ENCODE results near the gene CDH4.
"Not testable (repeated sequence)": the region's sequence is repeated elsewhere in the genome, so short reads cannot be mapped to it uniquely, and the experiment has no call there.

Gene CDH4

DNA sequence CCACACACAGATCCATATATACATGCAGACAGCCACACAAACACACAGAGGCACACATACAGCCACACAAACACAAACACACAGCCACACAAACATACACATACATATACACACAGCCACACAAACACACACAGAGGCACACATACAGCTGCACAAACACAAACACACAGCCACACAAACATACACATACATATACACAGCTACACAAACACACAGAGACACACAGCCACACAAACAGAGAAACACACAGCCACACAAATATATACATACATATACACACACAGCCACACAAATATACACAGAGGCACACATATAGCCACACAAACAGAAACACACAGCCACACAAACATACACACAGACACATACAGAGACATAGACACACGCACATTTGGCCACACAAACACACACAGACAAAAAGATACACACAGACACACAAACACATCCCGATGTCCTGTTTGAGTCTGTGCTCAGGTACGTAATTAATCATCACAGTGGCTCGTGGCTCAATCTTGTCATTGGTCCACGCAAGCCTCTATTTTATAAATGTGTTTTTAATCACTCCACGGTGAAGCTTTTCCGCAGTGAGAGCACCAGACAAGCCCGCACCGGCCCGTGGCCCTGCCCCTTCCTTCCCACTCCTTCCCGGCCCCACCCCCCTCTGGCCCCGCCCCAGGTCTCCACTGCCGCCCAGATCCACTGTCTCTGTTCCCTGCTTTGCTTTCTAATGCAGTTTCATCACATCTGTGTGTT is 135.3 kb downstream of the CDH4 start:
- DNase-seq (ENCODE audit: low read depth): peak; percentile 46

DNA sequence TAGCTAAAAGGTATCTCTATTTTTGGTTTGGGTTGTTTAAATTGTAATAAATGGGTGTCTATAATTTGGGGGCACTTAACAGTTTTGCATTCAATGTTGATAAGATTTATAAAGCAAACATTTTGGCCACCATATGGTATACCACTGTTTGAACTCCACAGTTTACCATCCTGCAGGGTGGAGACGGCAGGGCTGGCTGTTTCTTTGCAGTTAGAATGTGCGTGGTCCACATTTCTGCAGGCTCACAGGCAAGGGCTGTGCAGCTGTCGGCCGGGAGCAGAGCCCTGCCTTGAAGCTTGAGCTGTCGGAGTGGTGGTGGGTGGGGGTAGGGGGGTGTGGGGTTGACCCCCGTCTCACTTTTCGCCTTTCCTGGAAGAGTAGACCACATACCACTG is 135.9 kb downstream of the CDH4 start:
- DNase-seq (ENCODE audit: low read depth): no peak

DNA sequence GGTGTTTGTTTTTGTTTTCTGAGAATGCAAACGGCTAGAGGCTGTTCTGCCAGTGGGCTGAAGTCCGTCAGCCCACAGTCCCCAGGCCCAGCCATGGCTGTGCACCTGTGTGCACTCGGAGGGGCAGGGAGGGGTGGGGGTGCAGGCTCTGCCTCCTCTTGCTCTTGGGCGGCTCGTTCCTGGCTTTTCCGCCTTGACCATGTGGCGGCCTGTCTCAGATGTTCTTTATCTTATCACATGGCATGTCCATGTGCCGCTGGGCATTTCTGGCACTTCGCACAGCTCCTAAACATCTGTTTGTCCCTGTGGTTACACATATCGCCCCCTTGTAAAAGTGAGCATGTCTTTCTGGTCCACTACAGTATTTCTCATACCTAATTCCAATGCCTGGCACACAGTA is 137.0 kb downstream of the CDH4 start:
- DNase-seq (ENCODE audit: low read depth): no peak

DNA sequence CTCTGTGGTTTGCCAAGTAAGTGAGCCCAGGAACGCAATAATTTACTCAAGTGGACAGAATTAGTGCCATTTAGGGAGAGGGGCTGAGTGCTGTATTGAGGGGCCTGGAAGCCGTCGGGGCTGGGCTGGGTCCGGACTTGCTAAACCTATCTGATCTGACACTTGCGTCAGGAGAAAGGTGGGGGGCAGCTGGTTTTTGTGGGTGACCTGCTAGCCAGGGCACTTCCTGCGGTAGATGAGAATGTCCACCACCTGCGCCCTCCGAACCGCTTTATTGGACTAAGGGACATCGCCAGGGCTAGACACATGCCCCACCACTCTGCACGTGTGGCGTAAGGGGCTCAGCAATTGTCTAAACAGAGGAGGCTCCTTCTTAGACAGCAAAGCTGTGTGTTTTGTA is 139.1 kb downstream of the CDH4 start:
- DNase-seq (ENCODE audit: low read depth): no peak

DNA sequence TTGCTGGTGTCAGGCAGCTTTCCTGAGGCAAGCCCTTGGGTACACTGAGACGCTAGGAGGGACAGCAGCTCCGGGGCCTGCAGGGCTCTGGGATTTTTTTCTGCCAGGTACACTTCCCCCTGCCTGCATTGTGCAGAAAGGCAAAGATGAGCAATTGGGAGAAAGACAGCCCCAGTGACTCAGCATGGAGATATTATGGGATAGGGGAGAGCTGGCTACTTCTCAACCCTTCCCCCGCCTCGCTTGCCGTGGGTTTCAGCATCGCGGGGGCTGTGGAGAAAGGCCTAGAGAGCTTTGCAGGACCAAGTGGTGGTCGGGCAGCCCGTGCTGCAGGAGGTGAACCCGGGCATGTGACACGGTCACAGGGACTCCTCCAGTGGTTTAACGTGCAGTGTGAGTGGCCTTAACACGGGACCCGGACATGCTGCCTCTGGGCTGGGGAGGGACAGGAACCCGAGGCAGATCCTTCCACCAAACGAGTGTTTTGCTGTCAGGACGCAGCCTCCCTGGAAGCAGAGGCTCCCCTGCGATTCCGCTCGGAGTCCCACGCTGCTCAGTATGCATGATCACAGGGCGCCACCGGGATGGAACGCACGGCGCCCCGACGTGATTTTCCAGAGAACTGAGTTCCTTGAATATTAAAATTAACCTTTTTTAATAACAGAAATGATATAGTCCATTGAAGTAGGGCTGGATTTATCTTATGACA is 139.9 kb downstream of the CDH4 start:
- DNase-seq (ENCODE audit: low read depth): no peak

DNA sequence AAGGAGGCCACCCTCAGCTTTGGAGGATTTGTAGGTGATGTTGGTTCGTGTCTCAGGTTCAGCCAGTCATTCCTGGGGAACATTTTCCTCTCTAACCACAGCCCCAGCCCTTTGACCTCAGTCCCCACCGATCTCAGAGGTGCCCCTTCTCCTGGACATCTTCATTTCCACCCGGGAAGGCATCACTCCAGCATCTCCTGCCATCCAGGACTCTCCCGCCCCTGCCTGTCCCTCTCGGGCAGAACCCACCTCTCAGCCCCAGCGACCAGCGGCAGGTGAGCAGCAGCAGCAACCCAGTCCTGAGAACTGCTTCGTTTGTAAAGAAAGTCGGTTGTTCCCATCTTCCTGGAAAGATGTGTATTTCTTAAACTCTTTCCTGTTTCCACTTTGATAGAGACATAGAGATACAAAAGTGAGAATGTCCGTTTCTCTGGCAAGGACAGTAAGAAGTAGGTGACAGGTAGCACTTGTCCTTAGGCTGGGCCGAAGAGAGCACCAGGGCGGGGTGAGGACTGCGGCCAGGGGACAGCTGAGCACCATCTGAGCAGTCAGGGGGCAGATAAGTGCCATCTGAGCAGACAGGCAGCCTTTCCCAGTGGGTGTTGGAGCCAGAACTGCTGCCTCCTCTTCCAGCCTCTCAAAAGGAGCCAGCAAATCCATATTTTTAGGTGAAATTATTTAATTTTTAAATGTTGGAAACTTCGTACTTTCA is 142.2 kb downstream of the CDH4 start:
- no peak for DNase-seq (ENCODE audit: low read depth)

DNA sequence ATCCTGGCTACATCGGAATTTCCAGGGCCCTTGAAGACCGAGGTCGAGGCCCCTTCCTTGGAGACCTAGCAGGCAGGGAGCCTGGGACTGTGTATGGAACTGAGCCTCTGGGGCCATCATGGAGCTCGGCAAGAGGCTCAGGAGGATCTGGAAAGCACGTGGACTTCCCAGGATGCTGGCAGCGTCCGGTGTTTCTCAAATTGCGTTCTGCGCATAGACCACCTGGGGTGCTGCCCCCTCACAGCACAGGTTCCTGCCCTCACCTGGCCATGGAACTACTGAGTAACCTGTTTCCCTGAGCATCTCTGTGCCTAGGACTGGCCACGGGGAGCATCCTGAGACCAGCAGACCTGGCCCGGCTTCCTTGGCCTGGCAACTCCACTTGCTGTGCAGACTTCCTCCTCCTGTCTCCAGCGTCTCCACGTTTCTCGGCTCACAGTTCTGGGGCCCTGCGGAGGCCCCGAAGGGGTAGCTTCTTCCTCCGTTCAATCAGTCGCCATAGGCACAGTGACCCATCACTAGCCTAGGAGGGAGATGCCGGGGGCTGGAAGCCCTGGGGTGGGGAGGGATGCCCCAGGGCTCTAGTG is 144.3 kb downstream of the CDH4 start:
- no peak for DNase-seq (ENCODE audit: low read depth)

DNA sequence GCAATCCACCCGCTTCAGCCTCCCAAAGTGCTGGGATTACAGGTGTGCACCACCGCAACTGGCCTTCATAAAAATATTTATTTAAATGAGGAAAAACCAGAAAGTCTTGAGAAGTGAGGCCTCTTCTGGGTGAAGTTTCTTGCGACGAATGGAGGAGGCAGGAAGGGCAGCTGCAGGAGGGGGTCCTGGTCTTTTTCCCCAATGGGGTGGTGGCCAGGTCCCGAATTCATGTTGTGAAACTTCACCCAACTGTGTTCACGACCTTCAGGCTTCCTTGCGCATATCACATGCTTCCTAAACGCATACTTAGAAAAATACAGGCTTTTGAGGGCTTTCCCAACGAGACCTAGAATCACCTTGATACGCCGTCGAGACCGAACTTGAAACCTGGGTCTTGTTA is 145.1 kb downstream of the CDH4 start:
- no peak for DNase-seq (ENCODE audit: low read depth)

DNA sequence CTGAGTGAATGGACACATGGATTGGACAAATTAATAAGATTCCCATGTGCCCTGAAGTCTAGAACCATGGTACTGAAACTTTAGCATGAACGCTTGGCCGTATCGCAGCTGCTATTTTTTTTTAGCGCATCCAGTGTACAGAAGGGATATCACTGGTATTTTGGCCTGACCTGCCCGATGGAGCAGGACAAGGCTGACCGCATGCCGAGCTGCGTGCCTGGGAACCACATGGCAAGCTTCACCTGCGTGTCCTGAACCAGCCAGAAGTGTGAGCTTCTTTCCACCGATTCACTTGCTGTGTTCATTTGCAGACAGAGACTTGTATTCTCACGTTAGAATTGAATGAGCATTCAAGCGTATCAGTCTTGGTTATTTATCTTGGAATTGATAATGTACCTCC is 145.7 kb downstream of the CDH4 start:
- DNase-seq (ENCODE audit: low read depth): no peak

DNA sequence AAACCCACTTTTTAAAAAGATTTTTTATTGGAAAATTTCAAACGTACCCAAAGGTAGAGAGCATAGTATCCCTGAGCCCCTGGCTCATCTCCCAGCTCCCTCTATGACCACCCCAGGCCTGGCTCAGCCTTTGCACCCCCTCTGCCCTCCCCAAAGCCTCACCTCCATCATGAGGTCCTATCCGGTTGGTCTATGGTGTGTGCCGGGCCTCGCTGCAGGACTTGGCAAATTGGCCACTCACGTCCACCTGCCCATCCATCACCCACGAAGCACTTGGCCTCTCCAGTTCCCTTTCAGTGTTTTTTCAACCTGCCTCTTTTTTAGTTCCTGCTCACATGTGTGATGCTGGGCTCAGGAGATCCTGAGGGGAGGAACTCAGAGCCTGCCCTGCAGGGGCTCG is 147.4 kb downstream of the CDH4 start:
- no peak for DNase-seq (ENCODE audit: low read depth)

DNA sequence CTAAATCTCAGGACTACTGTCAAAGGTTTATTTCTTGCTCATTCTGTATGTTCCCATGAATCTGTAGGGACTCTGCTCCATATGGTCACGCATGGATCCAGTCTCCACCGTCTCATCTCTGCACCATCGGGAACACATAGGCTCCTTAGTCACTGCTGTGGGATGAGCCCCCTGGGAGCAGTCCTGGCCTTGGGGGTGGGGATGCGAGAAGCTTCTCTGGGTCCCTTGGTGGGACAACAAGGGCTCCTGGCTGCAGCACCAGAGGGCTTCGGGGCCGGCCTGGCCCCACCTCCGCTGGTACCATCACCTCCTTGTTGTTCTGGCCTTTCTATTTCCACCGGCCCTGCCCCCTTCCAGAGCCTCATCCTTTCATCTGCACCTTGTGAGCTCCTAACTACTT is 148.4 kb downstream of the CDH4 start:
- no peak for DNase-seq (ENCODE audit: low read depth)

DNA sequence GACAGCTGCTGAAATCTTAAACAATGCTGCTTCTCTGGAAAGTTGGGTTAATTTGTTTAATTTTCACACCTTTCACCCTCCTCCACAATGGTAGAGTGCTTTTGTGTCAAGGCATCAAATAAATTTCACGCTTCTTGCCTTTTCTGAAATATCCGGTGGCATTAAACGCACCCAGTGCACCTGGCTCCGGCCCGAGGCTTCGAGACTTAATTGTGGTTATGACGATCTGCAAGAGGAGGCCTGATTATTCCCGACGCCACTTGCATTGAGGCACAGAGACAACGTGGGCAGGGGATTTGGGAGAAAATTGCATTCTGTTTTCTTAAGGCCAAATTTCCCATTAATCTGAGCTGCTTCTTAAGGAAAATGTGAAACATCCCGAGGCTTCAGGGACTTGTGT is 152.2 kb downstream of the CDH4 start:
- no peak for DNase-seq (ENCODE audit: low read depth)

DNA sequence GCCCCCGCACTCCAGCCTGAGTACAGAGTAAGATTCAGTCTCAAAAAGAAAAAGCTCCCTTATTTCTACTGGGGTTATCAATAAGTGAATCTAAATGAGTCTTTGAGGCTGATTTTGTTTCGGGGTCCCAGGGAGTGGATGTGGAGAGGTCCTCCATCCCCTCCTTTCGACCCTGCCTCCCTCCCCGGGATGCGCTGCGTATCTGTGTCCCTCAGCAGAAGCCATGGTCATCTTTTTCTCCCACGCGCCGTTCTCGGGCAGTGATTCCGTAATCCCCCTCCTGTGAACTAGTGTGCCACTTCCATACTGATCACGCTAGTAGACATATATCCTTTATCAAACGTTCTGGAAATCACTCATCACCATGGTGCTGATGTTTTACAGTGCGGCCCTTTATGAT is 152.9 kb downstream of the CDH4 start:
- no peak for DNase-seq (ENCODE audit: low read depth)

DNA sequence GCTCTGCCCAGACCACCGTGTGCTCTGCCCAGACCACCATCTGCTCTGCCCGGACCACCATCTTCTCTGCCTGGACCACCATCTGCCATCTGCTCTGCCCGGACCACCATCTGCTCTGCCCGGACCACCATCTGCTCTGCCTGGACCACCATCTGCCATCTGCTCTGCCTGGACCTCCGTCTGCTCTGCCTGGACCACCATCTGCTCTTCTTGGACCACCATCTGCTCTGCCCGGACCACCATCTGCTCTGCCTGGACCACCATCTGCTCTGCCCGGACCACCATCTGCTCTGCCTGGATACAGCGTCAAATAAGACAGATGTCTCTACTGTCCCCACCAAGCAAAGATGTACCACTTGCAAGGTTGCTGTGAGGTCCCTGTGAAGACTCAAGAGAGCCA is 154.7 kb downstream of the CDH4 start:
- DNase-seq (ENCODE audit: low read depth): not testable (repeated sequence)

DNA sequence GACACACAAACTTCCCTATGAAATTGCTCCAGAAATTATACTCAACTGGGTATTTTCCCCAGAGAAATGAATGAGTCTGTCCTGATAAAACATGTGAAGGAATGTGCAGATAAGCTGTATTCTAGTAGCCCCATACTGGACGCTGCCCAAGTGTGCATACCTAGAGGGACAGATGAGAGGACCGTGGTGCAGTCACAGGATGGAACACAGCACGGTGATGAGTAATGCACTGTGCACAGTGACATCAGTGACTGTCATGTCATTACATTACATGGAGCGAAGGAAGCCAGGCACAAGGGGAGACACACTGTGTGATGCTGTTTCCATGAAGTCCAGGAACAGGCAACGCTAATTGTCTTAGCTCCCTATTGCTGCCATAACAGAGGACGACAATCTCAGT is 155.5 kb downstream of the CDH4 start:
- no peak for DNase-seq (ENCODE audit: low read depth)

DNA sequence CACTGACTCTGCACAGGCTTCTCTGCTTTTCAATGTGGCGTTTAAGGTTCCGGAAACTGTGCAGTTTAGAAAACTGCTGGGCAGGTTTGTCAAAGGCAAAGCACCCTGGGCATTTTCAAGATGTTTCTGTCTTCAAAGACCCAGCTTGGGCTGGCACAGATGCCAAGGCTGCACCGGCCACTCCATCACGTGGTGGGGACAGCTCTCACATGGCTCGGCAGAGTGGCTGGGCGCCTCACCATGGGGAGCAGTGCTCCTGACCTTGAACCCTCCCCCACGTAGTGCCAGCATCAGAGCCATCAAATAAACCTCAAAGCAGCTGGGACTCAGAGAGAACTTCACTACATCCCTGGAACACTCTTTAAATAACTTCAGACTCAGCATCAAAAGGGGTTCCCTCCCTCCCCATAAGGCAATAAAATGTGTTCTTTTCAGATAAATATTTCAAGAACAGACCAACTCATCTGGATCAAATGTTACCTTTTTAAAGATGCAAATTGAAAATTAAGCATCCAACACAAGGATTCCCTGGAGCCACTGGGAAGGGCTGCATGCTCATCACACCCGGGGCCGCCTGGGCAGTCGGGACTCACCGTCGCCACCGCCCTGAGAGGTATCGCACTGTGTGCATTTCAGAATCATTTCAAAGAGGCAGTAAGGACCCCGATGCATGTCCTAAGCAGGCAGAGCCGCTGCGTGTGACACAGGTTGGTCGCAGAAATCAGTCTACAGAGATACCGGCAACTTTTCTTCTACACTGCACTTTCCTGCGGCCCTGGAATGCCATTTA is 157.1 kb downstream of the CDH4 start:
- no peak for DNase-seq (ENCODE audit: low read depth)

DNA sequence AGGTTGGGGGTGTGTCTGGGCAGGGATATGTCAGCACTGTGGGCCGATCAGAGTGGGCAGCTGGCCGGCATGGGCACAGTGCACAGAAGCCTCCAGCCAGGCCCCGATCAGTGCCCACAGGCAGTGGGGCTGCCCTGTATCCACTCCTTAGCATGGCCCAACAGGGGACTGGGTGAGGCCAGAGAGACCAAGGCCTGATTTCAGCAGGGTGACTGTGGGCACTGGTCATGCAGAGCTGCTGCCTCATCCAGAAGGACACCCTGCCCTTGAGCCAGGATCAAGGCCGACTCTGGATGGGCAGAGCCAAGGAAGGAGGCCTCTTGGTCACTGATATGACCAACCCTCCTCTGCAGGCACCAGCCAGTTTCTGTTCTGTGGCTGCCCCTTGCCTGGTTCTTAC is 159.7 kb downstream of the CDH4 start:
- DNase-seq (ENCODE audit: low read depth): no peak

DNA sequence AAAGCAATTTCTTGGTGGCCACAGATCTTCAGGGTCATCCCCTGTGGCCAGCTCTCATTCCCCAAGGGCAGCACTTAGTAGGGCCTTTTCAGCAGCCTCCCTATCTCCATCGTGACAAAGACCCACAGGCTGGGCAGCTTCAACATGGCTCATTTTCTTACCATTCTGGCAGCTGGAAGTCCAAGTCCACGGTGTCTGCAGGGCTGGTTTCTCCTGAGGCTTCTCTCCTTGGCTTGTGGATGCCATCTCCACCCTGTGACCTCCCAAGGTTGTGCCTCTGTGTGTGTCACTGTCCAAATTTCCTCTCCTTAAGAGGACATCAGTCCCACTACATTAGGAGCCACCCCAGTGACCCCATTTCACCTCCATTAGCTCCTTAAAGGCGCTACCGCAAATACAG is 161.7 kb downstream of the CDH4 start:
- DNase-seq (ENCODE audit: low read depth): no peak

DNA sequence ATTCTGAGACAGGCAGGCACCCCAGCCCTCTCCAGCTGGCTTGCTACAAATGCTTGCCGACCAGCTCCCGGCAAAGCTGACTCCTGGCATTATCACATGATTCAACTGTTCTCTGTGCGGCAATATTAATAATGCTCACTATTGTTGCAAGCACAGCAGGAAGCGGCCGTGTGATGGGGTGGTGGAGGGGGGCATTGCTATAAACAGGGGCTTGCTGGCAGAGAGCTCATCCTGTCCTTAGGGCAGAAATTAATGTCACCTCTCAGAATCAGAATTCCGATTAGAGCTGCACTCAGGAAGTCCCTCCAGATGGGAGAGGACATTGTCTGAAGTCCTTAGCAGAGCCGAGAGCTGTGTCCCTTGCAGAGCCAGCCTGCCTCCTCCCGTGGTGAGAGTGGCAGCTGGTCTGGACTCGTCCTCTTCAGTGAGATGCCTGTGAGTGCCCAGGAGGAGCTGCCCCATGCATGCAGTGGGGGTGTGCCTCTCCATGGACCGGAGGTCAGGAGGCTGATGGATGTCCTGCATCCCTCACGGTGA is 162.5 kb downstream of the CDH4 start:
- no peak for DNase-seq (ENCODE audit: low read depth)

DNA sequence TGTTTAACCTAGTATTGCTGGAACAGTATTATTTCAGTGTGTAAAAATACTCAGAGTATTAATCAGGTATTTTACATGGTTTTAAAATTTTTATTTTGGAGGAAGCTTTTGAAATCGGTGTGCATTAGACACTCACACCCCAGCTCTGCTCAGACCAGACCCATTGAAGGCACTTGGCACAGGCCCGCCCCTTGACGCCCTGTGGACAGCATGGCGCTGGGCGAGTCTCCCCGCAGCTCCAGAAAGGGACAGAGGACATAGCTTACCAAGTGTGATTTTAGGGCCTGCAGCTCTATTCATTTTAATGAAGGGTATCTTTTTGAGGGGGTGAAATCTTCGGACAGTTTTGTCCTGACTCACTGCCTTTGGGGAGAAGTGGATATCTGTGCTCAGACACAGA is 164.5 kb downstream of the CDH4 start:
- DNase-seq (ENCODE audit: low read depth): no peak

DNA sequence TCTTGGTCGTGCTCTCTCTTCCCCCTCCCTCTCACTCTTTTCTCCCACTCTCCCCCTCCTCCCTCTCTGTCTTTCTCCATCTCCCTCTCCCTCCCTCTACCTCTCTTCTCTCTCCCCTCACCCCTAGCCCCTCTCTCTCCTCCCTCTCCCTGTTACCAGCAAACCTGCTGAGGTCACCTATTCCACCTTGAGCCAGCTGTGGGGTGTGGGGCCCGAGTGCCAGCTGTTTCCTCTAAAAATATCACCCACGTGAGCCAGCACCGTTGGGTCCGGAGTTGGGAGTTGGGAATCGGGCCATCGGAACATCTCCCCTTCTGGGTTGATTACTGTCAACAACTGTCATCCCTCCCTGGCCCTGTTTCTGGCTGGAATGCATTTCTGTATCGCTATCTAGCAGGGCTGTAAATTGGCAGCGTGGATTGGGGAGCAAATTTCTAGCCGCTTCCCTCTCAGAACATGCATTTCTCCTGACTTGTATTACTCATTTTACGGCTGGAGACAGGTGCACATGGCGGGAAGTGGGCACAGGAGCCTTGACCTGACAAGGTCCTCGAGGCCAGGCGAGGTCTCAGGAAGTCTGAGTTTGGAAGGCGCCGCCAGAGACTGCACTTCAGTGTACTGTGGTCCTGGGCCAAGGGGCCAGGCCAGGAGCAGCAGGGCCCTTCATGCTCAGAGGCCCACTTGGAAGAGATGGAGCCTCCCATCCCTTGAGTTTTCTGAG is 165.3 kb downstream of the CDH4 start:
- no peak for DNase-seq (ENCODE audit: low read depth)

All from fibroblast of the conjunctiva (primary cell).